ENCODE results near the gene CLIC5. TPM values are rescaled to one million over a fixed set of nuclear protein-coding genes. Genes with fewer than 3 reads are reported as not detected.

Gene CLIC5
- total RNA-seq, 1 donor from 2014 or later: 5.2 TPM

DNA sequence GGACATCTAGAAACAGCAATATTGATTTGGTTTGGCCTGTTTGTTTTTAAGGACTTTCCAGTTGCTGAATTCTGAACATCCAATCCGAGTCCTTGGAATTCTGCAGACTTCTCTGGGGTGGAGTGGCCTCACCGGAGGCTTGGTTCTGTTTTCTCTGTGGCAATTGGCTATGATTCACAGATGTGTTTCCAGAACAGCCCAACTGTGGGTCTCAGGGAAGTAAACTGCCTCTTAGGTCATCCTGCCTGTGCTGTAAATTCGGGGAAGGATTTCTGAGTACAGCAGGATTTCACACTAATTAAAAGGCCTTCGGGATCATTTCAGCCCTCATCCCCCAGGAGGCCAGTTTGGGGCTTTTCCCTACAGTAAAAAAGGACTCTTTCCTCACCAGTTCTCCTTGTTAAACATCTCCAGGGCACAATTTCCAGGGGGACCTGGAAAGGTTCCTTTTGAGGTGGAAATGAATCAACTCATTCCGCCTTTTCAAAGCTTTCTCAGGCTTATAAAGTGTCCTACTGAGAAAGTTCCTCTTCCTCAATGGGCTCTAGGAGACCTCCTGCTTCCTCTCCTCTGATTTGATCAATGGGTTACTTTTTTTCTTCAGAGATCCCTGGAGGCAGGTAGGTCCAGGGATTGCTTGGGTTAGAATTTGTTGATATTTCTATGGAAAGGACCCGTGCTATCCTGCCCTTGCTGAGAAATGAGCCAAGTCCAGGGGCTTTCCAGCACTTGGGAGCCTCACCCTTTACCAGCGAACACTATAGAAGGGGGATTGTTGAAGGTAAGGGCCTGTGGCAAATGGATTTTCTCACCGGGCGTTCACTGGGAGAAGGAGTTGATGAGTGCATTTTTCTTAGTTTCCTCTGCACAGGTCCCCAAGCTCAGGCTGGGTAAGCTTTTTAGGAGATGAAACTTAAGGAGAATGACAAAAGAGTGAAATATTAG is 114.6 kb downstream of the CLIC5 start:
- no peak for DNase-seq (ENCODE audit: low read depth)
- TF ChIP-seq, protein P1, sequence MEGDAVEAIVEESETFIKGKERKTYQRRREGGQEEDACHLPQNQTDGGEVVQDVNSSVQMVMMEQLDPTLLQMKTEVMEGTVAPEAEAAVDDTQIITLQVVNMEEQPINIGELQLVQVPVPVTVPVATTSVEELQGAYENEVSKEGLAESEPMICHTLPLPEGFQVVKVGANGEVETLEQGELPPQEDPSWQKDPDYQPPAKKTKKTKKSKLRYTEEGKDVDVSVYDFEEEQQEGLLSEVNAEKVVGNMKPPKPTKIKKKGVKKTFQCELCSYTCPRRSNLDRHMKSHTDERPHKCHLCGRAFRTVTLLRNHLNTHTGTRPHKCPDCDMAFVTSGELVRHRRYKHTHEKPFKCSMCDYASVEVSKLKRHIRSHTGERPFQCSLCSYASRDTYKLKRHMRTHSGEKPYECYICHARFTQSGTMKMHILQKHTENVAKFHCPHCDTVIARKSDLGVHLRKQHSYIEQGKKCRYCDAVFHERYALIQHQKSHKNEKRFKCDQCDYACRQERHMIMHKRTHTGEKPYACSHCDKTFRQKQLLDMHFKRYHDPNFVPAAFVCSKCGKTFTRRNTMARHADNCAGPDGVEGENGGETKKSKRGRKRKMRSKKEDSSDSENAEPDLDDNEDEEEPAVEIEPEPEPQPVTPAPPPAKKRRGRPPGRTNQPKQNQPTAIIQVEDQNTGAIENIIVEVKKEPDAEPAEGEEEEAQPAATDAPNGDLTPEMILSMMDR (conservative IDR thresholded peaks at IDR 0.05; ENCODE audit: low read depth, low read length): no peak

DNA sequence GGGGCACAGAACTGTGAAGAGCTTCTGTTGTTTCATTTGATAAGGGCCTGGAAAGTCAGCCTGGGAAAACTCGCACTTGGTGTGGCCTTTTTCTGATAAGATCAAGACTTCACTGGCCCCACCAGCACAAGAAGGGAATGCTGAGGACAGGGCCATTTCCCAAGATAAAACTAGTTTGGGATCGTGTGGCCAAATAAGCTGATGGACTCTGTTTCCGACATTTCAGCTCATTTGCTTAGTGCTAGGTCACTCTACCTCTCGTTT is 116.0 kb downstream of the CLIC5 start:
- no peak for DNase-seq (ENCODE audit: low read depth)
- TF ChIP-seq, protein P1 (conservative IDR thresholded peaks at IDR 0.05; ENCODE audit: low read depth, low read length): no peak
- no peak overlapping the region for H3K4me3 ChIP-seq (ENCODE audit: low read depth, low read length)

More for the DNA sequence above, 114.6 kb downstream of the CLIC5 start:
- no peak overlapping the region for H3K4me3 ChIP-seq (ENCODE audit: low read depth, low read length)

DNA sequence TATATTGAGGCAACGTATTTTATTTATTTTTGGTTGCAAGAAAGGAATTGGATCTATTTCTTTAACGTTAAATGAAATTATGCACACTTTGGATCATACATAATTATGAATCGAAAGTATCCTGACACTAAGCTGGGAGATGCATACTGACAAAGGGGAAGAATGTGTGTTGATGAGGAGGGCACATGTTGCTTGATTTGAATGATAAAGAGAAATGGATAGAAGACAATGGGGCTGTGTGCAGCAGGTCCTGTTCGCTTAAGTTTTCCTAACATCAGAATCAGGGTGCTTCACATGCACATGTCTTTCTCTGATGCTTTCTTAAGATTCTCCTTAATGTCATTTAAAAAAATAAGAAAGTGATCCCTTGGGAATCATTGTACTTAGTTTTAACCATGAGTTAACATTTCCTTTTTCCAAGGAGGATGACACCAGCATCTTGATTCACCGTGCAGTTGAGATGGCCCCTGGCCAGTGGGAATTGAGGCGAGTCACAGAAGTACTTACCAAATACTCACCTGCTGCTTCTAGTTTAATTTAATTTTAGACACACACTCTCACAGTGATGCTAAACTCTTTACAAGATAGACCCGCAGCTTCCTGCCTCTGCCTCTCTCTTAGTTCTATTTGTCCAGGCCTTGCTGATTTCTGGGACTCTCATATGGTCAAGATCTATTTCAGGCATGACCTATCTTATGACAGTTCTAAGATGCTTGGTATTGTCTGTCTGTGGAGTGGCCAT is 116.5 kb downstream of the CLIC5 start:
- DNase-seq (ENCODE audit: low read depth): no peak
- H3K4me3 ChIP-seq (ENCODE audit: low read depth, low read length): no peak overlapping the region
- TF ChIP-seq, protein P1 (conservative IDR thresholded peaks at IDR 0.05; ENCODE audit: low read depth, low read length): no peak

DNA sequence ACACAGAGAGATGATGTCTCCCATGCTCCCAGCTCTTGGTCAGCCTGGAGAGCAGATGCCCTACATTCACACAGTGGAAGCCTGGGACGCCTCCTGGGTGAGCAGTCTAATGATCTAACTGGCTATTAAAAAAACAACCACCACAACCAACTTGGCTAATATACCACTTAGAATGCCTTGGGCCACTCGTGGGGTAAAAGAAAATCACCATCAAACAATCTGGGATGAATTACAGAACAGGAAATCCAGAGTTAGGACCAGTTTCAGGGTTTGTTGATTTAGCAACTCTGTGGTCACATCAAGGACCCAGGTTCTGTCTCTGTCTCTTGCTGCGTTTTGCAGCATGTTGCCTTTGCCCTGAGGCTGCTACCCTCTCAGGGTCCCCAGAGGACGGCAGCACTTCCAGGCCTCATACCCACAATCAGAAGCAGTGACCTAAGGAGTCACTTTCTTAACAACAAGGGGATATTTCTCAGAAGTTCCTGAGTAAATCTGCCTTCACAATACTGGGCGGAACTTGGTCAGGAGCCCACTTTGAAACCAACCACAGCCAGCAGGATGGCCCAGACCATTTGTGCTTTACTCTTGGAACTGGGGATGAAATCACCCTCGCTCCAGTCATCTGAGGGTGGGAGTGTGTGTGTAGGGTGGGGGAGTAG is 118.7 kb downstream of the CLIC5 start:
- no peak for DNase-seq (ENCODE audit: low read depth)
- TF ChIP-seq, protein P1 (conservative IDR thresholded peaks at IDR 0.05; ENCODE audit: low read depth, low read length): no peak
- H3K4me3 ChIP-seq (ENCODE audit: low read depth, low read length): no peak overlapping the region

DNA sequence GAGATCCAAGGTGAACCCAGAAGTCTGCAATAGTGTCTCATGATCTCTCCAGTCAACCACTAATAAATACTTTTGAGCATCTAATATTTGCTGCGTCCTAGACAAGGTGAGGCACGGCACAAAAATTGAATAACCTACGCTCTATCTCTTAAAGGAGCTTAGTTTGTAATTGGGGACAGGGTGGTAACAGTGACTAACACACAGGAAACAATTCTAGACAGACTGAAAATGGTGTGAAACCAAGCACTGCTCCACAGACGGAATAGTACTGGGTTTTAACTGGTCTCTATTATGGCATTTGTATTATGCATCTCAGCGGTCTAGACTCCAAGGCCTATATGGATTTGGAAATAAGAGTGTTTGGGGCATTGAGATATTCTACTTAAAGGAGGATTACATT is 120.1 kb downstream of the CLIC5 start:
- DNase-seq (ENCODE audit: low read depth): no peak

DNA sequence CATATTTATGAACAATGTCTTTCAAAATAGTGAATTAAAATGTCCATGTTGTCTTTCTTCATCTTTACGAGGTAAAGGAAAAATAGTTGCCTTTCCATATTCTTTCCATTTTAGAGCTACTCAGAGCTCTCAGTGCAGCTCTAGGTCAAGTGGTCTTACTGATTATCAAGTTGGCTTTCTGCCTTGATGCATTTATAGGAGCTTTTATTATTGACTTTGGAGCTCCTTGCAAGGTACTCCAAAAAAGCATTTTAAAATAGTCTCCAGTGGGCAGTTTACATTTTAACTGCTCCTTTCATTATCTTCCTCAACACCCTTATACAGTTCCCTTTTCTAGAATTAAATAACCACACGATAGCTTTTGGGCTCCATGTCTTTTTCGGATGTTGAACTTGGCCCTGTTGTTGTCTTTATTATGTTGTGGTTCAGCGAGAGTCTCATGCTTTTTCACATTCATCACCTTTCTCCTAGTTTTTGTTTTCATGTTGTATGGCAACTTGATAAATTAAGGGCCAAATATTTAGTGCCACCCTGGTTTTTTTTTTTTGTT is 122.9 kb downstream of the CLIC5 start:
- H3K4me3 ChIP-seq (ENCODE audit: low read depth, low read length): no peak overlapping the region
- DNase-seq (ENCODE audit: low read depth): no peak
- TF ChIP-seq, protein P1 (conservative IDR thresholded peaks at IDR 0.05; ENCODE audit: low read depth, low read length): no peak

More for the DNA sequence above, 120.1 kb downstream of the CLIC5 start:
- no peak overlapping the region for H3K4me3 ChIP-seq (ENCODE audit: low read depth, low read length)
- TF ChIP-seq, protein P1 (conservative IDR thresholded peaks at IDR 0.05; ENCODE audit: low read depth, low read length): no peak
